Measurements from ENCODE around the gene CELF5. TPM values are rescaled to one million over a fixed set of nuclear protein-coding genes. Genes with fewer than 3 reads are reported as not detected.

The CELF5 gene
- total and polyA plus RNA-seq, 9 of the 15 experiments (the other 6 are each of a cell fraction or from before 2014, with no cell fraction given), result 0.01 to 0.56 (median 0.22) TPM

DNA sequence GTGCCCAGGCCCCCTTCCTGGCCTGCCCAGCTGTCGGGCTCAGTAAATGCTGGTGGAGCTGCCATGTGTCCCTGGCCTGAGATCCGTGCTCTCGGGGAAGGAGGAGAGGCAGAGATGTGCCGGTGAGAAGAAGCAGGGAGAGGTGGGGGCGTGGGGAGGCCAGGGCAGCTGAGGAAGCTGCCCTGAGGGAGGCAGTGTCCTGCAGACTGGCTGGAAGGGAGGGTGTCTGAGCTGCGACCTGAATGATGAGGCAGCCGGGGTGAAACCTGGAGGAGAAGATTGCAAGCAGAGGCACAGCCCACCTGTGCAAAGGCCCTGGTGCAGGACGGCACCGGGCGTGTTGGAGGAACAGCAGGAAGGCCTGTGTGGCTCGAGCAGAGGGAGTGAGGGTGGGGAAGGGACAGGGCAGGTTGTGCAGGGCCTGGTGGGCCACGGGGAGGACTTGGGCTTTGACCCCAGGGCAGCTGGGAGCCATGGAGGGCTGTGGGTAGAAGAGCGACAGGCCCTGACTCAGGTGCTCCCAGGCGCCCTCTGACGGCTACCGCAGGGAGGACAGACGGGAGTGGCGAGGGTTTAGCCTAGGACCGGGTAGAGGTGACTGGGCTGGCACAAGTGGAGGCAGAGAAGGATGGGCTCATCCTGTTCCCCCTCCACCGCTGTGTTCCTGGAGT, 14.0 kb upstream of the CELF5 start (continued):
- TF ChIP-seq, protein P1, sequence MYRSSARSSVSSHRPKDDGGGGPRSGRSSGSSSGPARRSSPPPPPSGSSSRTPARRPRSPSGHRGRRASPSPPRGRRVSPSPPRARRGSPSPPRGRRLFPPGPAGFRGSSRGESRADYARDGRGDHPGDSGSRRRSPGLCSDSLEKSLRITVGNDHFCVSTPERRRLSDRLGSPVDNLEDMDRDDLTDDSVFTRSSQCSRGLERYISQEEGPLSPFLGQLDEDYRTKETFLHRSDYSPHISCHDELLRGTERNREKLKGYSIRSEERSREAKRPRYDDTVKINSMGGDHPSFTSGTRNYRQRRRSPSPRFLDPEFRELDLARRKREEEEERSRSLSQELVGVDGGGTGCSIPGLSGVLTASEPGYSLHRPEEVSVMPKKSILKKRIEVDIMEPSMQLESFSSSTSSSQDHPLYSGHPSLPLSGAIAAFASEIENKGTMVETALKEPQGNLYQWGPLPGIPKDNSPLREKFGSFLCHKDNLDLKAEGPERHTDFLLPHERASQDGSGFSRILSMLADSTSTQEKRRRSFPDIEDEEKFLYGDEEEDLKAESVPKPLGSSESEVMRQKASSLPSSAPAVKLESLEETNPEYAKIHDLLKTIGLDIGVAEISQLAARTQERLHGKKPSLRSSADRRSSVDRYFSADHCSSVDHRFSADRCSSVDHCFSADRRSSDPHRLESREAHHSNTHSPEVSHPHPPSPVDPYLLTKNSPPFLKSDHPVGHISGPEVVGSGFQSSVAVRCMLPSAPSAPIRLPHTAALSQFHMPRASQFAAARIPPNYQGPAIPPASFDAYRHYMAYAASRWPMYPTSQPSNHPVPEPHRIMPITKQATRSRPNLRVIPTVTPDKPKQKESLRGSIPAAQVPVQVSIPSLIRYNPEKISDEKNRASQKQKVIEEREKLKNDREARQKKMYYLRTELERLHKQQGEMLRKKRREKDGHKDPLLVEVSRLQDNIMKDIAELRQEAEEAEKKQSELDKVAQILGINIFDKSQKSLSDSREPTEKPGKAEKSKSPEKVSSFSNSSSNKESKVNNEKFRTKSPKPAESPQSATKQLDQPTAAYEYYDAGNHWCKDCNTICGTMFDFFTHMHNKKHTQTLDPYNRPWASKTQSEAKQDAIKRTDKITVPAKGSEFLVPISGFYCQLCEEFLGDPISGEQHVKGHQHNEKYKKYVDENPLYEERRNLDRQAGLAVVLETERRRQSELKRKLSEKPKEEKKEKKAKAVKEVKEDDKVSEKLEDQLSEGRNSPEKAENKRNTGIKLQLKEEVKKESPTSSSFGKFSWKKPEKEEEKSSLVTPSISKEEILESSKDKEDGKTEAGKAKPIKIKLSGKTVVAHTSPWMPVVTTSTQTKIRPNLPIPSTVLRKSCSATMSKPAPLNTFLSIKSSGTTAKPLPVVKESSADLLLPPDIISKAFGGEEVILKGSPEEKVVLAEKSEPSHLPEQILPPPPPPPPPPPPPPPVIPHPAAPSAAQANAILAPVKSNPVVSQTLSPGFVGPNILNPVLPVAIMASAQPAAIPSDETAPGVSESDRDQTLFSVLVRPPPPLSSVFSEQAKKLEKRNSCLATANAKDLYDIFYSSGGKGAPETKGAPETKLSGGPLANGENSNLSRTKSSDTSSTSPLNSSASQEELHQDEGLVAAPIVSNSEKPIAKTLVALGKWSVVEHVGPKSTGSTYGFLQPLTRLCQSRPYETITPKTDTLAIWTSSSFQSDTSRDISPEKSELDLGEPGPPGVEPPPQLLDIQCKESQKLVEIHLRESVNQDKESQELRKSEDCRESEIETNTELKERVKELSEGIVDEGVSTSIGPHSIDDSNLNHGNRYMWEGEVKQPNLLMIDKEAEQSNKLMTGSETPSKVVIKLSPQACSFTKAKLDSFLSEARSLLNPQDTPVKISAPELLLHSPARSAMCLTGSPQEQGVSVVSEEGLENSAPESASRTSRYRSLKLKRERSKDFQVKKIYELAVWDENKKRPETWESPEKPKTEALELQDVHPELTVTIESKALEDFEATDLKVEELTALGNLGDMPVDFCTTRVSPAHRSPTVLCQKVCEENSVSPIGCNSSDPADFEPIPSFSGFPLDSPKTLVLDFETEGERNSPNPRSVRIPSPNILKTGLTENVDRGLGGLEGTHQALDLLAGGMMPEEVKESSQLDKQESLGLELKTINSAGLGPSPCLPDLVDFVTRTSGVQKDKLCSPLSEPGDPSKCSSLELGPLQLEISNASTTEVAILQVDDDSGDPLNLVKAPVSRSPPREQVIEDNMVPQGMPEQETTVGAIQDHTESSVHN (IDR thresholded peaks at IDR 0.05; ENCODE audit: borderline replicate concordance in 1 of 2, low read depth in 1 of 2), result no peak
- TF ChIP-seq SLC30A9 (CRISPR knock-in tag; IDR thresholded peaks at IDR 0.05), result no peak
- TF ChIP-seq, protein P2, sequence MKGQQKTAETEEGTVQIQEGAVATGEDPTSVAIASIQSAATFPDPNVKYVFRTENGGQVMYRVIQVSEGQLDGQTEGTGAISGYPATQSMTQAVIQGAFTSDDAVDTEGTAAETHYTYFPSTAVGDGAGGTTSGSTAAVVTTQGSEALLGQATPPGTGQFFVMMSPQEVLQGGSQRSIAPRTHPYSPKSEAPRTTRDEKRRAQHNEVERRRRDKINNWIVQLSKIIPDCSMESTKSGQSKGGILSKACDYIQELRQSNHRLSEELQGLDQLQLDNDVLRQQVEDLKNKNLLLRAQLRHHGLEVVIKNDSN (CRISPR knock-in tag; IDR thresholded peaks at IDR 0.05), result no peak
- TF ChIP-seq MAFG (tag; conservative IDR thresholded peaks at IDR 0.05), result no peak
- no peak for TF ChIP-seq GABPB2 (CRISPR knock-in tag; conservative IDR thresholded peaks at IDR 0.05)
- TF ChIP-seq, protein P3, sequence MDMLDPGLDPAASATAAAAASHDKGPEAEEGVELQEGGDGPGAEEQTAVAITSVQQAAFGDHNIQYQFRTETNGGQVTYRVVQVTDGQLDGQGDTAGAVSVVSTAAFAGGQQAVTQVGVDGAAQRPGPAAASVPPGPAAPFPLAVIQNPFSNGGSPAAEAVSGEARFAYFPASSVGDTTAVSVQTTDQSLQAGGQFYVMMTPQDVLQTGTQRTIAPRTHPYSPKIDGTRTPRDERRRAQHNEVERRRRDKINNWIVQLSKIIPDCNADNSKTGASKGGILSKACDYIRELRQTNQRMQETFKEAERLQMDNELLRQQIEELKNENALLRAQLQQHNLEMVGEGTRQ (CRISPR knock-in tag; IDR thresholded peaks at IDR 0.05), result no peak
- TF ChIP-seq CBX1 (IDR thresholded peaks at IDR 0.05; ENCODE audit: low read depth), result peak; percentile 83; the same call in 1 of the 2 replicates
- no peak for TF ChIP-seq HDAC3 (IDR thresholded peaks at IDR 0.05; ENCODE audit: borderline replicate concordance, partially characterized antibody)
- TF ChIP-seq DACH1 (IDR thresholded peaks at IDR 0.05; ENCODE audit: partially characterized antibody), result peak; percentile 34
- TF ChIP-seq NFIC (IDR thresholded peaks at IDR 0.05), result 0 out of 2 replicates have a peak, but pooled peaks have one; percentile 9
- TF ChIP-seq RBFOX2 (IDR thresholded peaks at IDR 0.05; ENCODE audit: low read depth, low read length), result 0 out of 2 replicates have a peak, but pooled peaks have one; percentile 23
- no peak for TF ChIP-seq ZNF444 (CRISPR knock-in tag; IDR thresholded peaks at IDR 0.05)
- TF ChIP-seq ZNF175 (CRISPR knock-in tag; IDR thresholded peaks at IDR 0.05; ENCODE audit: low read depth), result no peak
- no peak for TF ChIP-seq ZNF76 (CRISPR knock-in tag; IDR thresholded peaks at IDR 0.05; ENCODE audit: borderline replicate concordance)
- TF ChIP-seq, protein P4, sequence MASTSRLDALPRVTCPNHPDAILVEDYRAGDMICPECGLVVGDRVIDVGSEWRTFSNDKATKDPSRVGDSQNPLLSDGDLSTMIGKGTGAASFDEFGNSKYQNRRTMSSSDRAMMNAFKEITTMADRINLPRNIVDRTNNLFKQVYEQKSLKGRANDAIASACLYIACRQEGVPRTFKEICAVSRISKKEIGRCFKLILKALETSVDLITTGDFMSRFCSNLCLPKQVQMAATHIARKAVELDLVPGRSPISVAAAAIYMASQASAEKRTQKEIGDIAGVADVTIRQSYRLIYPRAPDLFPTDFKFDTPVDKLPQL (IDR thresholded peaks at IDR 0.05; ENCODE audit: extremely low read depth, insufficient read length), result no peak
- TF ChIP-seq KLF13 (tag; IDR thresholded peaks at IDR 0.05; ENCODE audit: borderline replicate concordance, low read depth), result no peak

Data from K562 (cell line).